Transverse colon (tissue), 3 donors: ENCODE data around the gene CAVIN2.

Source experiments
- POLR2A ChIP-seq: fragments of 450-650 bp; IDR thresholded peaks from one replicate; pipeline ENCODE4 v1.6.1; 2016; ENCODE audit warnings: antibody characterized with exemption, mild to moderate bottlenecking, moderate library complexity
- TF ChIP-seq, protein P1 (sequence below), 5 experiments: fragments of 200-600 bp in 3 of 5; fragments of 450-650 bp in 2 of 5; sonication (generic) in 3 of 5; IDR thresholded peaks; 1 replicate in 2 of 5; 2 replicates in 3 of 5; pipeline ENCODE4 v1.5.1; 2016 to 2017; ENCODE audit warnings: antibody characterized with exemption in 5 of 5, inconsistent platforms in 3 of 5, mild to moderate bottlenecking in 2 of 5, moderate library complexity in 1 of 5

GRCh38 chr2:191855382-191855781 lies 8.5 kb upstream of the CAVIN2 start:
- TF ChIP-seq, protein P1, sequence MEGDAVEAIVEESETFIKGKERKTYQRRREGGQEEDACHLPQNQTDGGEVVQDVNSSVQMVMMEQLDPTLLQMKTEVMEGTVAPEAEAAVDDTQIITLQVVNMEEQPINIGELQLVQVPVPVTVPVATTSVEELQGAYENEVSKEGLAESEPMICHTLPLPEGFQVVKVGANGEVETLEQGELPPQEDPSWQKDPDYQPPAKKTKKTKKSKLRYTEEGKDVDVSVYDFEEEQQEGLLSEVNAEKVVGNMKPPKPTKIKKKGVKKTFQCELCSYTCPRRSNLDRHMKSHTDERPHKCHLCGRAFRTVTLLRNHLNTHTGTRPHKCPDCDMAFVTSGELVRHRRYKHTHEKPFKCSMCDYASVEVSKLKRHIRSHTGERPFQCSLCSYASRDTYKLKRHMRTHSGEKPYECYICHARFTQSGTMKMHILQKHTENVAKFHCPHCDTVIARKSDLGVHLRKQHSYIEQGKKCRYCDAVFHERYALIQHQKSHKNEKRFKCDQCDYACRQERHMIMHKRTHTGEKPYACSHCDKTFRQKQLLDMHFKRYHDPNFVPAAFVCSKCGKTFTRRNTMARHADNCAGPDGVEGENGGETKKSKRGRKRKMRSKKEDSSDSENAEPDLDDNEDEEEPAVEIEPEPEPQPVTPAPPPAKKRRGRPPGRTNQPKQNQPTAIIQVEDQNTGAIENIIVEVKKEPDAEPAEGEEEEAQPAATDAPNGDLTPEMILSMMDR (IDR thresholded peaks at IDR 0.05) = no peak
- no peak for TF ChIP-seq POLR2A
